ENCODE data around the gene MICAL2. TPM values are rescaled to one million over a fixed set of nuclear protein-coding genes. Genes with fewer than 3 reads are reported as not detected.

Gene MICAL2
- total and polyA plus RNA-seq, 10 of the 15 experiments (the other 5 are each of a cell fraction or from before 2014, with no cell fraction given) = 0.90 to 5.6 (median 2.4) TPM

- no peak for TF ChIP-seq SREBF1 (IDR thresholded peaks at IDR 0.05; ENCODE audit: low read length)
These were observed 70.1 kb downstream of the MICAL2 start (continued) for GRCh38 chr11:12180257-12181205.

- no peaks in the 10 kb centered on the region for H3K79me2 ChIP-seq (ENCODE audit: control insufficient read depth, insufficient read depth, low read length)
- FAIRE-seq = no peak
- TF ChIP-seq NR2F1 (conservative IDR thresholded peaks at IDR 0.05) = no peak
- TF ChIP-seq, protein P1, sequence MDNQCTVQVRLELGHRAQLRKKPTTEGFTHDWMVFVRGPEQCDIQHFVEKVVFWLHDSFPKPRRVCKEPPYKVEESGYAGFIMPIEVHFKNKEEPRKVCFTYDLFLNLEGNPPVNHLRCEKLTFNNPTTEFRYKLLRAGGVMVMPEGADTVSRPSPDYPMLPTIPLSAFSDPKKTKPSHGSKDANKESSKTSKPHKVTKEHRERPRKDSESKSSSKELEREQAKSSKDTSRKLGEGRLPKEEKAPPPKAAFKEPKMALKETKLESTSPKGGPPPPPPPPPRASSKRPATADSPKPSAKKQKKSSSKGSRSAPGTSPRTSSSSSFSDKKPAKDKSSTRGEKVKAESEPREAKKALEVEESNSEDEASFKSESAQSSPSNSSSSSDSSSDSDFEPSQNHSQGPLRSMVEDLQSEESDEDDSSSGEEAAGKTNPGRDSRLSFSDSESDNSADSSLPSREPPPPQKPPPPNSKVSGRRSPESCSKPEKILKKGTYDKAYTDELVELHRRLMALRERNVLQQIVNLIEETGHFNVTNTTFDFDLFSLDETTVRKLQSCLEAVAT (IDR thresholded peaks at IDR 0.05) = no peak
- no peak for TF ChIP-seq POLR2AphosphoS5 (IDR thresholded peaks at IDR 0.05; ENCODE audit: low read length)
- no peak for TF ChIP-seq BCLAF1 (IDR thresholded peaks at IDR 0.05)
- TF ChIP-seq, protein P2, sequence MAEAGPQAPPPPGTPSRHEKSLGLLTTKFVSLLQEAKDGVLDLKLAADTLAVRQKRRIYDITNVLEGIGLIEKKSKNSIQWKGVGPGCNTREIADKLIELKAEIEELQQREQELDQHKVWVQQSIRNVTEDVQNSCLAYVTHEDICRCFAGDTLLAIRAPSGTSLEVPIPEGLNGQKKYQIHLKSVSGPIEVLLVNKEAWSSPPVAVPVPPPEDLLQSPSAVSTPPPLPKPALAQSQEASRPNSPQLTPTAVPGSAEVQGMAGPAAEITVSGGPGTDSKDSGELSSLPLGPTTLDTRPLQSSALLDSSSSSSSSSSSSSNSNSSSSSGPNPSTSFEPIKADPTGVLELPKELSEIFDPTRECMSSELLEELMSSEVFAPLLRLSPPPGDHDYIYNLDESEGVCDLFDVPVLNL (IDR thresholded peaks at IDR 0.05; ENCODE audit: low read depth, low read length) = no peak
- no peak for TF ChIP-seq ZNF274 (IDR thresholded peaks at IDR 0.05; ENCODE audit: insufficient read depth, insufficient read length)
- TF ChIP-seq CREB1 (IDR thresholded peaks at IDR 0.05; ENCODE audit: low read depth) = no peak
- no peak for TF ChIP-seq PAX8 (IDR thresholded peaks at IDR 0.05)
- no peak for TF ChIP-seq HCFC1 (IDR thresholded peaks at IDR 0.05; ENCODE audit: low read length)
- TF ChIP-seq, protein P3, sequence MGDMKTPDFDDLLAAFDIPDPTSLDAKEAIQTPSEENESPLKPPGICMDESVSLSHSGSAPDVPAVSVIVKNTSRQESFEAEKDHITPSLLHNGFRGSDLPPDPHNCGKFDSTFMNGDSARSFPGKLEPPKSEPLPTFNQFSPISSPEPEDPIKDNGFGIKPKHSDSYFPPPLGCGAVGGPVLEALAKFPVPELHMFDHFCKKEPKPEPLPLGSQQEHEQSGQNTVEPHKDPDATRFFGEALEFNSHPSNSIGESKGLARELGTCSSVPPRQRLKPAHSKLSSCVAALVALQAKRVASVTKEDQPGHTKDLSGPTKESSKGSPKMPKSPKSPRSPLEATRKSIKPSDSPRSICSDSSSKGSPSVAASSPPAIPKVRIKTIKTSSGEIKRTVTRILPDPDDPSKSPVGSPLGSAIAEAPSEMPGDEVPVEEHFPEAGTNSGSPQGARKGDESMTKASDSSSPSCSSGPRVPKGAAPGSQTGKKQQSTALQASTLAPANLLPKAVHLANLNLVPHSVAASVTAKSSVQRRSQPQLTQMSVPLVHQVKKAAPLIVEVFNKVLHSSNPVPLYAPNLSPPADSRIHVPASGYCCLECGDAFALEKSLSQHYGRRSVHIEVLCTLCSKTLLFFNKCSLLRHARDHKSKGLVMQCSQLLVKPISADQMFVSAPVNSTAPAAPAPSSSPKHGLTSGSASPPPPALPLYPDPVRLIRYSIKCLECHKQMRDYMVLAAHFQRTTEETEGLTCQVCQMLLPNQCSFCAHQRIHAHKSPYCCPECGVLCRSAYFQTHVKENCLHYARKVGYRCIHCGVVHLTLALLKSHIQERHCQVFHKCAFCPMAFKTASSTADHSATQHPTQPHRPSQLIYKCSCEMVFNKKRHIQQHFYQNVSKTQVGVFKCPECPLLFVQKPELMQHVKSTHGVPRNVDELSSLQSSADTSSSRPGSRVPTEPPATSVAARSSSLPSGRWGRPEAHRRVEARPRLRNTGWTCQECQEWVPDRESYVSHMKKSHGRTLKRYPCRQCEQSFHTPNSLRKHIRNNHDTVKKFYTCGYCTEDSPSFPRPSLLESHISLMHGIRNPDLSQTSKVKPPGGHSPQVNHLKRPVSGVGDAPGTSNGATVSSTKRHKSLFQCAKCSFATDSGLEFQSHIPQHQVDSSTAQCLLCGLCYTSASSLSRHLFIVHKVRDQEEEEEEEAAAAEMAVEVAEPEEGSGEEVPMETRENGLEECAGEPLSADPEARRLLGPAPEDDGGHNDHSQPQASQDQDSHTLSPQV (IDR thresholded peaks at IDR 0.05) = no peak
- TF ChIP-seq ZNF217 (IDR thresholded peaks at IDR 0.05) = no peak
These were observed 71.9 kb downstream of the MICAL2 start for GRCh38 chr11:12182302-12182675.

More at GRCh38 chr11:12182302-12182675, 71.9 kb downstream of the MICAL2 start:
- 76% methylated on average over 8 of the region's 8 CpGs for WGBS (ENCODE audit: insufficient coverage, insufficient replicate concordance, low lambda C conversion rate, missing lambda C conversion rate)
- no peaks in the 10 kb centered on the region for H3K27me3 ChIP-seq (replicated peaks in 1 of 2; ENCODE audit: control insufficient read depth in 2 of 2, insufficient read depth in 2 of 2, low read length in 1 of 2)
- no peak for DNase-seq (ENCODE audit: low read depth, low spot score)
- no peaks in the 10 kb centered on the region for H4K20me1 ChIP-seq (ENCODE audit: control insufficient read depth, insufficient read depth)
- ChIA-PET CTCF (interaction anchor here (1.3 to 1.5 kb wide), 2 partner anchors 9 to 42 kb away, joined by 3 to 4 read pairs; no protein-coding TSS in a partner anchor), RAD21 (ENCODE audit: unreplicated experiment) (no interaction called here), SMC1A (ENCODE audit: uncharacterized antibody, unreplicated experiment) (no interaction called here), POLR2A (no interaction called here)
- no peak overlapping the region for H3K27ac ChIP-seq (ENCODE audit: control insufficient read depth, insufficient read depth)
- intact Hi-C loops (cut with micrococcal nuclease; ENCODE audit: unreplicated experiment) (no loop called here), in situ Hi-C loops (cut with MboI) (no loop called here)
- H3K4me1 ChIP-seq (ENCODE audit: control insufficient read depth, insufficient read depth, low read length) = no peaks in the 10 kb centered on the region
- no peak overlapping the region for H3K4me2 ChIP-seq (ENCODE audit: control insufficient read depth, insufficient read depth)
- H3K9me3 ChIP-seq (replicated peaks; ENCODE audit: control insufficient read depth, insufficient read depth, low read length) = no peaks in the 10 kb centered on the region
- H3K9ac ChIP-seq (ENCODE audit: control insufficient read depth, insufficient read depth, low read length) = no peak overlapping the region
- H3K4me3 ChIP-seq = no peak overlapping the region
- no peak for ATAC-seq
- BruUV-seq (replicated peaks) = no TSS peak
- H3K36me3 ChIP-seq (ENCODE audit: control insufficient read depth in 2 of 2, insufficient read depth in 2 of 2, low read length in 1 of 2) = no peaks in the 10 kb centered on the region
- H2AFZ ChIP-seq (ENCODE audit: control insufficient read depth, low read depth, low read length) = no peak overlapping the region
